HepG2 (cell line): ENCODE data around the gene EXOC3L4. TPM values are rescaled to one million over a fixed set of nuclear protein-coding genes. Genes with fewer than 3 reads are reported as not detected.

ENCODE experiments used
- BRCA1 ChIP-seq: sonication (generic); formaldehyde crosslinking; IDR thresholded peaks from 2 replicates; pipeline ENCODE4 v1.4.0; 2020; ENCODE audit warnings: missing genetic modification reagents
- CHD2 ChIP-seq: IDR thresholded peaks from 2 replicates; pipeline ENCODE4 v1.6.1; 2011; ENCODE audit warnings: low read depth, low read length, improper control_type of control experiment
- CSRNP1 ChIP-seq: sonication (generic); formaldehyde crosslinking; IDR thresholded peaks from 2 replicates; pipeline ENCODE4 v1.8.1; 2023; ENCODE audit warnings: mild to moderate bottlenecking, missing genetic modification reagents
- DMAP1 ChIP-seq: IDR thresholded peaks from 2 replicates; pipeline ENCODE4 v1.6.1; 2016
- EEA1 ChIP-seq: sonication (generic); formaldehyde crosslinking; IDR thresholded peaks from 2 replicates; pipeline ENCODE4 v1.5.1; 2020; ENCODE audit warnings: mild to moderate bottlenecking, missing genetic modification reagents, borderline replicate concordance
- ISL2 ChIP-seq: sonication (generic); formaldehyde crosslinking; IDR thresholded peaks from 2 replicates; pipeline ENCODE4 v1.5.0; 2020; ENCODE audit warnings: missing genetic modification reagents
- JUNB ChIP-seq: sonication (generic); formaldehyde crosslinking; IDR thresholded peaks from 2 replicates; pipeline ENCODE4 v1.8.0; 2022; ENCODE audit warnings: missing genetic modification reagents, mild to moderate bottlenecking, borderline replicate concordance
- PHF5A ChIP-seq: IDR thresholded peaks from one replicate; pipeline ENCODE4 v1.6.1; 2018; ENCODE audit warnings: low read depth, missing genetic modification reagents; ENCODE audit not compliant: unreplicated experiment
- PLSCR1 ChIP-seq: sonication (generic); formaldehyde crosslinking; IDR thresholded peaks from 2 replicates; pipeline ENCODE4 v1.5.0; 2020; ENCODE audit warnings: missing genetic modification reagents, mild to moderate bottlenecking, borderline replicate concordance
- RBM22 ChIP-seq: fragments of 200-400 bp; formaldehyde crosslinking; optimal IDR thresholded peaks from 2 replicates; pipeline ENCODE3; 2017; ENCODE audit warnings: mild to moderate bottlenecking, low read length, moderate library complexity
- RNF2 ChIP-seq: fragments of 450-650 bp; conservative IDR thresholded peaks from 2 replicates; pipeline ENCODE4 v1.6.1; 2016; ENCODE audit warnings: low read depth
- SAFB2 ChIP-seq: sonication (generic); formaldehyde crosslinking; IDR thresholded peaks from 2 replicates; pipeline ENCODE4 v1.5.1; 2020; ENCODE audit warnings: missing genetic modification reagents, low read depth, mild to moderate bottlenecking, borderline replicate concordance
- TBX2 ChIP-seq: sonication (generic); formaldehyde crosslinking; IDR thresholded peaks from 2 replicates; pipeline ENCODE4 v1.5.0; 2020; ENCODE audit warnings: missing genetic modification reagents, mild to moderate bottlenecking, borderline replicate concordance
- TCF7 ChIP-seq: sonication (generic); IDR thresholded peaks from 2 replicates; pipeline ENCODE4 v1.6.1; 2016; ENCODE audit warnings: antibody characterized with exemption, low read depth
- TFE3 ChIP-seq: IDR thresholded peaks from 2 replicates; pipeline ENCODE4 v1.6.1; 2016
- THAP8 ChIP-seq: sonication (generic); formaldehyde crosslinking; IDR thresholded peaks from 2 replicates; pipeline ENCODE4 v1.5.1; 2020; ENCODE audit warnings: missing genetic modification reagents, mild to moderate bottlenecking, borderline replicate concordance
- TOE1 ChIP-seq: sonication (generic); formaldehyde crosslinking; IDR thresholded peaks from 2 replicates; pipeline ENCODE4 v1.4.0; 2020; ENCODE audit warnings: mild to moderate bottlenecking, missing genetic modification reagents
- ZNF20 ChIP-seq: sonication (generic); formaldehyde crosslinking; IDR thresholded peaks from 2 replicates; pipeline ENCODE4 v1.4.0; 2020; ENCODE audit warnings: mild to moderate bottlenecking, moderate library complexity, missing genetic modification reagents
- ZNF232 ChIP-seq: sonication (generic); formaldehyde crosslinking; IDR thresholded peaks from 2 replicates; pipeline ENCODE4 v1.4.0; 2020; ENCODE audit warnings: missing genetic modification reagents, borderline replicate concordance
- ZNF530 ChIP-seq: sonication (generic); formaldehyde crosslinking; IDR thresholded peaks from 2 replicates; pipeline ENCODE4 v1.5.0; 2020; ENCODE audit warnings: low read depth, mild to moderate bottlenecking, missing genetic modification reagents
- ZNF652 ChIP-seq: IDR thresholded peaks from 2 replicates; pipeline ENCODE4 v1.6.1; 2016; ENCODE audit warnings: low read depth, borderline replicate concordance
- ZNF740 ChIP-seq: sonication (generic); formaldehyde crosslinking; IDR thresholded peaks from 2 replicates; pipeline ENCODE4 v1.4.0; 2020; ENCODE audit warnings: missing genetic modification reagents
- ZSCAN20 ChIP-seq: sonication (generic); formaldehyde crosslinking; IDR thresholded peaks from 2 replicates; pipeline ENCODE4 v1.4.0; 2020; ENCODE audit warnings: missing genetic modification reagents, mild to moderate bottlenecking, borderline replicate concordance
- ZSCAN31 ChIP-seq: sonication (generic); formaldehyde crosslinking; IDR thresholded peaks from 2 replicates; pipeline ENCODE4 v1.5.0; 2020; ENCODE audit warnings: low read depth, mild to moderate bottlenecking, missing genetic modification reagents
- polyA plus RNA-seq, 8 experiments: library from polyadenylated mRNA; depleted of rRNA in 3 of 8; stranded (reverse) in 7 of 8; unstranded in 1 of 8; fragments of >200 nt; fragmentation: Illumina TruSeq in 4 of 8; extraction: Trizol in 4 of 8; gene quantifications; 2 replicates each; pipeline versions ENCODE4 v1.2.1 to v1.2.3, GENCODE V29; 2011 to 2016; ENCODE audit warnings: low read depth in 4 of 8, missing spikeins in 1 of 8, mixed read lengths in 1 of 8; ENCODE audit not compliant: insufficient read depth in 1 of 8
- total RNA-seq, 5 experiments: library from RNA; depleted of rRNA; stranded (reverse); fragments of >200 nt; fragmentation: Illumina TruSeq; extraction: Trizol; gene quantifications; 2 replicates each; pipeline ENCODE4 v1.2.3, GENCODE V29; 2016; ENCODE audit warnings: low read depth in 1 of 5

EXOC3L4 gene
- total and polyA plus RNA-seq, 2 of the 13 experiments (the other 11 are each of a cell fraction or from before 2014, with no cell fraction given): 11.8 to 27.0 TPM

GRCh38 chr14:103100281-103101121 lies 6.0 kb downstream of the EXOC3L4 start (continued):
- TF ChIP-seq TOE1 (CRISPR knock-in tag) (no peak), ZSCAN20 (CRISPR knock-in tag) (0 out of 2 replicates have a peak, but pooled peaks have one; percentile 48), RBM22 (no peak), TBX2 (CRISPR knock-in tag) (peak; percentile 95; the same call in 1 of the 2 replicates), ZNF530 (no peak), DMAP1 (CRISPR knock-in tag) (no peak; the same call in 1 of the 2 replicates), ZNF740 (CRISPR knock-in tag) (peak; percentile 66; the same call in 1 of the 2 replicates), ZSCAN31 (0 out of 2 replicates have a peak, but pooled peaks have one; percentile 43), PLSCR1 (CRISPR knock-in tag) (no peak), CHD2 (no peak), TFE3 (peak; percentile 77; the same call in 1 of the 2 replicates), THAP8 (CRISPR knock-in tag) (peak; percentile 24; the same call in 1 of the 2 replicates), BRCA1 (CRISPR knock-in tag) (no peak), RNF2 (no peak), TCF7 (peak; percentile 81), ZNF20 (CRISPR knock-in tag) (no peak), PHF5A (CRISPR knock-in tag) (no peak), CSRNP1 (CRISPR knock-in tag) (no peak), JUNB (CRISPR knock-in tag) (no peak), ISL2 (peak; percentile 86), ZNF232 (CRISPR knock-in tag) (no peak; the same call in 1 of the 2 replicates), ZNF652 (no peak; the same call in 1 of the 2 replicates), SAFB2 (CRISPR knock-in tag) (no peak; the same call in none of the 2 replicates), EEA1 (CRISPR knock-in tag) (no peak)
